GM23338 (cell line): Measurements from ENCODE around the gene MYOCOS. TPM values are rescaled to one million over a fixed set of nuclear protein-coding genes. Genes with fewer than 3 reads are reported as not detected.

Experiments
- ATAC-seq: fragments of 200-7000 bp; cut with Tn5 transposase; 3 replicates; pipeline ENCODE4 v1.9.1; 2020
- DNase-seq: peaks from one replicate; pipeline ENCODE4 v3.0.0-alpha.2; 2015; ENCODE audit warnings: low spot score
- H2AFZ ChIP-seq: fragments of 200-600 bp; sonication (generic); 2 replicates; pipeline ENCODE4 v1.8.0; 2016; ENCODE audit warnings: antibody characterized with exemption, mild to moderate bottlenecking, moderate library complexity
- H3F3A ChIP-seq: fragments of 200-600 bp; sonication (generic); replicated peaks from 2 replicates; pipeline ENCODE4 v1.8.0; 2017; ENCODE audit warnings: antibody characterized with exemption, mixed run types, low read depth
- H3K27ac ChIP-seq: fragments of 200-600 bp; sonication (generic); 2 replicates; pipeline ENCODE4 v1.6.1; 2016; ENCODE audit warnings: low read depth
- H3K27me3 ChIP-seq: fragments of 200-600 bp; sonication (generic); 2 replicates; pipeline ENCODE4 v1.8.0; 2016; ENCODE audit warnings: mild to moderate bottlenecking, mixed run types, moderate library complexity; ENCODE audit not compliant: insufficient read depth
- H3K36me3 ChIP-seq: fragments of 200-600 bp; sonication (generic); 2 replicates; pipeline ENCODE4 v1.8.0; 2016; ENCODE audit warnings: mild to moderate bottlenecking; ENCODE audit not compliant: insufficient read depth
- H3K4me1 ChIP-seq: fragments of 200-600 bp; sonication (generic); 2 replicates; pipeline ENCODE4 v1.8.0; 2016; ENCODE audit warnings: mild to moderate bottlenecking, moderate library complexity; ENCODE audit not compliant: insufficient read depth
- H3K4me2 ChIP-seq: fragments of 200-600 bp; sonication (generic); 2 replicates; pipeline ENCODE4 v1.7.1; 2017; ENCODE audit warnings: mixed run types
- H3K4me3 ChIP-seq: fragments of 200-600 bp; sonication (generic); 2 replicates; pipeline ENCODE4 v1.6.1; 2016; ENCODE audit warnings: mixed run types
- H3K79me2 ChIP-seq: fragments of 200-600 bp; sonication (generic); replicated peaks from 2 replicates; pipeline ENCODE4 v1.8.0; 2017; ENCODE audit warnings: mild to moderate bottlenecking; ENCODE audit not compliant: insufficient read depth
- H3K9me2 ChIP-seq: fragments of 200-600 bp; sonication (generic); 2 replicates; pipeline ENCODE4 v1.8.0; 2017; ENCODE audit not compliant: insufficient read depth
- H4K20me1 ChIP-seq: fragments of 200-600 bp; sonication (generic); replicated peaks from 2 replicates; pipeline ENCODE4 v1.8.0; 2017; ENCODE audit warnings: mild to moderate bottlenecking; ENCODE audit not compliant: insufficient read depth
- H3K27ac Mint-ChIP-seq: 2 replicates; pipeline ENCODE4 v1.8.0; 2020; ENCODE audit warnings: inconsistent platforms, mild to moderate bottlenecking, moderate library complexity, mixed read lengths
- H3K27me3 Mint-ChIP-seq: 3 replicates; pipeline ENCODE4 v1.8.0; 2022; ENCODE audit warnings: low read depth, mild to moderate bottlenecking, moderate library complexity, mixed read lengths, inconsistent platforms; ENCODE audit not compliant: insufficient read depth, poor library complexity
- H3K36me3 Mint-ChIP-seq: 3 replicates; pipeline ENCODE4 v1.8.0; 2021; ENCODE audit warnings: low read depth, mild to moderate bottlenecking, inconsistent platforms, moderate library complexity, mixed read lengths
- H3K4me1 Mint-ChIP-seq: 3 replicates; pipeline ENCODE4 v1.8.0; 2020; ENCODE audit warnings: mild to moderate bottlenecking, inconsistent platforms, mixed read lengths
- H3K4me3 Mint-ChIP-seq: 3 replicates; pipeline ENCODE4 v1.8.0; 2021; ENCODE audit warnings: moderate library complexity, mild to moderate bottlenecking, inconsistent platforms, mixed read lengths
- H3K9me3 Mint-ChIP-seq: 3 replicates; pipeline ENCODE4 v1.8.0; 2020; ENCODE audit warnings: moderate library complexity, mild to moderate bottlenecking, inconsistent platforms, mixed read lengths
- CREB1 ChIP-seq: fragments of 250-450 bp; sonication (Bioruptor Pico); IDR thresholded peaks from 2 replicates; pipeline ENCODE4 v1.5.0; 2020; ENCODE audit warnings: low read depth, mild to moderate bottlenecking, moderate library complexity
- ETS1 ChIP-seq: IDR thresholded peaks from 2 replicates; pipeline ENCODE4 v1.6.1; 2016; ENCODE audit warnings: antibody characterized with exemption
- EZH2 ChIP-seq: fragments of 200-600 bp; sonication (generic); IDR thresholded peaks from one replicate; pipeline ENCODE4 v1.8.0; 2017; ENCODE audit warnings: antibody characterized with exemption, mild to moderate bottlenecking, low read depth; ENCODE audit not compliant: unreplicated experiment
- EZH2phosphoT487 ChIP-seq: fragments of 200-600 bp; sonication (generic); IDR thresholded peaks from one replicate; pipeline ENCODE4 v1.8.1; 2018; ENCODE audit warnings: antibody characterized with exemption; ENCODE audit not compliant: unreplicated experiment
- JUNB ChIP-seq: IDR thresholded peaks from one replicate; pipeline ENCODE4 v1.6.1; 2016; ENCODE audit warnings: antibody characterized with exemption; ENCODE audit not compliant: unreplicated experiment
- NANOG ChIP-seq: IDR thresholded peaks from 2 replicates; pipeline ENCODE4 v1.6.1; 2016; ENCODE audit warnings: antibody characterized with exemption, borderline replicate concordance
- POLR2AphosphoS5 ChIP-seq: IDR thresholded peaks from 2 replicates; pipeline ENCODE4 v1.6.1; 2016; ENCODE audit warnings: antibody characterized with exemption, low read depth
- STAT1 ChIP-seq: IDR thresholded peaks from one replicate; pipeline ENCODE4 v1.6.1; 2016; ENCODE audit warnings: antibody characterized with exemption; ENCODE audit not compliant: unreplicated experiment
- ZNF114 ChIP-seq: fragments of 250-450 bp; sonication (Bioruptor Pico); IDR thresholded peaks from 2 replicates; pipeline ENCODE4 v1.5.0; 2020; ENCODE audit warnings: mild to moderate bottlenecking, moderate library complexity
- ZNF331 ChIP-seq: fragments of 250-450 bp; sonication (Bioruptor Pico); IDR thresholded peaks from 2 replicates; pipeline ENCODE4 v1.5.0; 2020; ENCODE audit warnings: low read depth, mild to moderate bottlenecking, moderate library complexity
- polyA plus RNA-seq: library from polyadenylated mRNA; unstranded; fragments of >200 nt; fragmentation: Nextera tagmentation; extraction: Ambion mirVana; gene quantifications from 2 replicates; pipeline ENCODE4 v1.2.1, GENCODE V29; 2016
- total RNA-seq: library from RNA; depleted of rRNA; stranded (reverse); fragments of >200 nt; shearing (Covaris generic); gene quantifications from 2 replicates; pipeline ENCODE4 v1.2.3, GENCODE V29; 2014
- TF ChIP-seq, protein P1 (sequence below): IDR thresholded peaks from one replicate; pipeline ENCODE4 v1.6.1; 2018; ENCODE audit warnings: antibody characterized with exemption; ENCODE audit not compliant: unreplicated experiment
- TF ChIP-seq, protein P2 (sequence below), 2 experiments: fragments of 200-600 bp in 1 of 2; sonication (generic) in 1 of 2; conservative IDR thresholded peaks; 2 replicates each; pipeline versions ENCODE4 v1.5.1 to v1.6.1; 2016 to 2017; ENCODE audit warnings: antibody characterized with exemption in 2 of 2, low read depth in 2 of 2, mild to moderate bottlenecking in 2 of 2, moderate library complexity in 1 of 2
- TF ChIP-seq, protein P3 (sequence below): fragments of 250-450 bp; sonication (Bioruptor Pico); IDR thresholded peaks from 2 replicates; pipeline ENCODE4 v1.5.0; 2020; ENCODE audit warnings: mild to moderate bottlenecking, moderate library complexity

The MYOCOS gene
- total and polyA plus RNA-seq, 2 experiments from 2014 or later = not detected

DNA sequence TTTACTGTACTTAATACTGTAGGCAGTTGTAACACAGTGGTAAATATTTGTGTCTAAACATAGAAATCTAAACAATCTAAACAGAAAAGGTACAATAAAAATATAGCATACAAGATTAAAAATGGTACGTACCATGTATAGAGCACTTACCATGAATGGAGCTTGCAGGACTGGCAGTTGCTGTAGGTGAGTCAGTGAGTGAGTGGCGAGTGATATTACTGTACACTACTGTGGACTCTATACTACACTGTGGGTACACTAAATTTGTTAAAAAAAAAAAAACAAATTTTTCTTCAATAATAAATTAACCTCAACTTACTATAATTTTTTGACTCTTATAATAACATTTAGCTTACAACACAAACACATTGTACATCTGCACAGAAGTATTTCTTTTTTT lies 39.5 kb upstream of the MYOCOS start:
- H3K79me2 ChIP-seq = no peaks in the 10 kb centered on the region
- H3K36me3 Mint-ChIP-seq = peaks cover 81% of the 10 kb centered on the region
- H3K27me3 ChIP-seq = no peaks in the 10 kb centered on the region
- TF ChIP-seq EZH2phosphoT487 (no peak), ETS1 (no peak), ZNF114 (no peak), ZNF331 (CRISPR knock-in tag) (no peak), NANOG (no peak), EZH2 (no peak), STAT1 (no peak), CREB1 (CRISPR knock-in tag) (no peak), POLR2AphosphoS5 (no peak), JUNB (no peak)
- TF ChIP-seq, protein P1, sequence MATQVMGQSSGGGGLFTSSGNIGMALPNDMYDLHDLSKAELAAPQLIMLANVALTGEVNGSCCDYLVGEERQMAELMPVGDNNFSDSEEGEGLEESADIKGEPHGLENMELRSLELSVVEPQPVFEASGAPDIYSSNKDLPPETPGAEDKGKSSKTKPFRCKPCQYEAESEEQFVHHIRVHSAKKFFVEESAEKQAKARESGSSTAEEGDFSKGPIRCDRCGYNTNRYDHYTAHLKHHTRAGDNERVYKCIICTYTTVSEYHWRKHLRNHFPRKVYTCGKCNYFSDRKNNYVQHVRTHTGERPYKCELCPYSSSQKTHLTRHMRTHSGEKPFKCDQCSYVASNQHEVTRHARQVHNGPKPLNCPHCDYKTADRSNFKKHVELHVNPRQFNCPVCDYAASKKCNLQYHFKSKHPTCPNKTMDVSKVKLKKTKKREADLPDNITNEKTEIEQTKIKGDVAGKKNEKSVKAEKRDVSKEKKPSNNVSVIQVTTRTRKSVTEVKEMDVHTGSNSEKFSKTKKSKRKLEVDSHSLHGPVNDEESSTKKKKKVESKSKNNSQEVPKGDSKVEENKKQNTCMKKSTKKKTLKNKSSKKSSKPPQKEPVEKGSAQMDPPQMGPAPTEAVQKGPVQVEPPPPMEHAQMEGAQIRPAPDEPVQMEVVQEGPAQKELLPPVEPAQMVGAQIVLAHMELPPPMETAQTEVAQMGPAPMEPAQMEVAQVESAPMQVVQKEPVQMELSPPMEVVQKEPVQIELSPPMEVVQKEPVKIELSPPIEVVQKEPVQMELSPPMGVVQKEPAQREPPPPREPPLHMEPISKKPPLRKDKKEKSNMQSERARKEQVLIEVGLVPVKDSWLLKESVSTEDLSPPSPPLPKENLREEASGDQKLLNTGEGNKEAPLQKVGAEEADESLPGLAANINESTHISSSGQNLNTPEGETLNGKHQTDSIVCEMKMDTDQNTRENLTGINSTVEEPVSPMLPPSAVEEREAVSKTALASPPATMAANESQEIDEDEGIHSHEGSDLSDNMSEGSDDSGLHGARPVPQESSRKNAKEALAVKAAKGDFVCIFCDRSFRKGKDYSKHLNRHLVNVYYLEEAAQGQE = no peak
- TF ChIP-seq, protein P2, sequence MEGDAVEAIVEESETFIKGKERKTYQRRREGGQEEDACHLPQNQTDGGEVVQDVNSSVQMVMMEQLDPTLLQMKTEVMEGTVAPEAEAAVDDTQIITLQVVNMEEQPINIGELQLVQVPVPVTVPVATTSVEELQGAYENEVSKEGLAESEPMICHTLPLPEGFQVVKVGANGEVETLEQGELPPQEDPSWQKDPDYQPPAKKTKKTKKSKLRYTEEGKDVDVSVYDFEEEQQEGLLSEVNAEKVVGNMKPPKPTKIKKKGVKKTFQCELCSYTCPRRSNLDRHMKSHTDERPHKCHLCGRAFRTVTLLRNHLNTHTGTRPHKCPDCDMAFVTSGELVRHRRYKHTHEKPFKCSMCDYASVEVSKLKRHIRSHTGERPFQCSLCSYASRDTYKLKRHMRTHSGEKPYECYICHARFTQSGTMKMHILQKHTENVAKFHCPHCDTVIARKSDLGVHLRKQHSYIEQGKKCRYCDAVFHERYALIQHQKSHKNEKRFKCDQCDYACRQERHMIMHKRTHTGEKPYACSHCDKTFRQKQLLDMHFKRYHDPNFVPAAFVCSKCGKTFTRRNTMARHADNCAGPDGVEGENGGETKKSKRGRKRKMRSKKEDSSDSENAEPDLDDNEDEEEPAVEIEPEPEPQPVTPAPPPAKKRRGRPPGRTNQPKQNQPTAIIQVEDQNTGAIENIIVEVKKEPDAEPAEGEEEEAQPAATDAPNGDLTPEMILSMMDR (conservative IDR thresholded peaks at IDR 0.05; ENCODE audit: low read depth in 2 of 2) = no peak
- TF ChIP-seq, protein P3, sequence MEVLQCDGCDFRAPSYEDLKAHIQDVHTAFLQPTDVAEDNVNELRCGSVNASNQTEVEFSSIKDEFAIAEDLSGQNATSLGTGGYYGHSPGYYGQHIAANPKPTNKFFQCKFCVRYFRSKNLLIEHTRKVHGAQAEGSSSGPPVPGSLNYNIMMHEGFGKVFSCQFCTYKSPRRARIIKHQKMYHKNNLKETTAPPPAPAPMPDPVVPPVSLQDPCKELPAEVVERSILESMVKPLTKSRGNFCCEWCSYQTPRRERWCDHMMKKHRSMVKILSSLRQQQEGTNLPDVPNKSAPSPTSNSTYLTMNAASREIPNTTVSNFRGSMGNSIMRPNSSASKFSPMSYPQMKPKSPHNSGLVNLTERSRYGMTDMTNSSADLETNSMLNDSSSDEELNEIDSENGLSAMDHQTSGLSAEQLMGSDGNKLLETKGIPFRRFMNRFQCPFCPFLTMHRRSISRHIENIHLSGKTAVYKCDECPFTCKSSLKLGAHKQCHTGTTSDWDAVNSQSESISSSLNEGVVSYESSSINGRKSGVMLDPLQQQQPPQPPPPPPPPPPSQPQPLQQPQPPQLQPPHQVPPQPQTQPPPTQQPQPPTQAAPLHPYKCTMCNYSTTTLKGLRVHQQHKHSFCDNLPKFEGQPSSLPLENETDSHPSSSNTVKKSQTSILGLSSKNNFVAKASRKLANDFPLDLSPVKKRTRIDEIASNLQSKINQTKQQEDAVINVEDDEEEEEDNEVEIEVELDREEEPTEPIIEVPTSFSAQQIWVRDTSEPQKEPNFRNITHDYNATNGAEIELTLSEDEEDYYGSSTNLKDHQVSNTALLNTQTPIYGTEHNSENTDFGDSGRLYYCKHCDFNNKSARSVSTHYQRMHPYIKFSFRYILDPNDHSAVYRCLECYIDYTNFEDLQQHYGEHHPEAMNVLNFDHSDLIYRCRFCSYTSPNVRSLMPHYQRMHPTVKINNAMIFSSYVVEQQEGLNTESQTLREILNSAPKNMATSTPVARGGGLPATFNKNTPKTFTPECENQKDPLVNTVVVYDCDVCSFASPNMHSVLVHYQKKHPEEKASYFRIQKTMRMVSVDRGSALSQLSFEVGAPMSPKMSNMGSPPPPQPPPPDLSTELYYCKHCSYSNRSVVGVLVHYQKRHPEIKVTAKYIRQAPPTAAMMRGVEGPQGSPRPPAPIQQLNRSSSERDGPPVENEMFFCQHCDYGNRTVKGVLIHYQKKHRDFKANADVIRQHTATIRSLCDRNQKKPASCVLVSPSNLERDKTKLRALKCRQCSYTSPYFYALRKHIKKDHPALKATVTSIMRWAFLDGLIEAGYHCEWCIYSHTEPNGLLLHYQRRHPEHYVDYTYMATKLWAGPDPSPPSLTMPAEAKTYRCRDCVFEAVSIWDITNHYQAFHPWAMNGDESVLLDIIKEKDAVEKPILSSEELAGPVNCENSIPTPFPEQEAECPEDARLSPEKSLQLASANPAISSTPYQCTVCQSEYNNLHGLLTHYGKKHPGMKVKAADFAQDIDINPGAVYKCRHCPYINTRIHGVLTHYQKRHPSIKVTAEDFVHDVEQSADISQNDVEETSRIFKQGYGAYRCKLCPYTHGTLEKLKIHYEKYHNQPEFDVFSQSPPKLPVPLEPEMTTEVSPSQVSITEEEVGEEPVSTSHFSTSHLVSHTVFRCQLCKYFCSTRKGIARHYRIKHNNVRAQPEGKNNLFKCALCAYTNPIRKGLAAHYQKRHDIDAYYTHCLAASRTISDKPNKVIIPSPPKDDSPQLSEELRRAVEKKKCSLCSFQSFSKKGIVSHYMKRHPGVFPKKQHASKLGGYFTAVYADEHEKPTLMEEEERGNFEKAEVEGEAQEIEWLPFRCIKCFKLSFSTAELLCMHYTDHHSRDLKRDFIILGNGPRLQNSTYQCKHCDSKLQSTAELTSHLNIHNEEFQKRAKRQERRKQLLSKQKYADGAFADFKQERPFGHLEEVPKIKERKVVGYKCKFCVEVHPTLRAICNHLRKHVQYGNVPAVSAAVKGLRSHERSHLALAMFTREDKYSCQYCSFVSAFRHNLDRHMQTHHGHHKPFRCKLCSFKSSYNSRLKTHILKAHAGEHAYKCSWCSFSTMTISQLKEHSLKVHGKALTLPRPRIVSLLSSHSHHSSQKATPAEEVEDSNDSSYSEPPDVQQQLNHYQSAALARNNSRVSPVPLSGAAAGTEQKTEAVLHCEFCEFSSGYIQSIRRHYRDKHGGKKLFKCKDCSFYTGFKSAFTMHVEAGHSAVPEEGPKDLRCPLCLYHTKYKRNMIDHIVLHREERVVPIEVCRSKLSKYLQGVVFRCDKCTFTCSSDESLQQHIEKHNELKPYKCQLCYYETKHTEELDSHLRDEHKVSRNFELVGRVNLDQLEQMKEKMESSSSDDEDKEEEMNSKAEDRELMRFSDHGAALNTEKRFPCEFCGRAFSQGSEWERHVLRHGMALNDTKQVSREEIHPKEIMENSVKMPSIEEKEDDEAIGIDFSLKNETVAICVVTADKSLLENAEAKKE (CRISPR knock-in tag) = no peak
- H3K4me3 Mint-ChIP-seq = no peak overlapping the region
- no peak overlapping the region for H3K4me2 ChIP-seq
- no peaks in the 10 kb centered on the region for H4K20me1 ChIP-seq
- no peak for DNase-seq
- peaks cover 6% of the 10 kb centered on the region for H3K27me3 Mint-ChIP-seq
- no peak overlapping the region for H3K27ac ChIP-seq
- no peaks in the 10 kb centered on the region for H3K4me1 Mint-ChIP-seq
- no peaks in the 10 kb centered on the region for H3K4me1 ChIP-seq
- no peaks in the 10 kb centered on the region for H3K9me2 ChIP-seq
- H3K9me3 Mint-ChIP-seq = no peaks in the 10 kb centered on the region
- ATAC-seq = no peak
- peaks cover 71% of the 10 kb centered on the region for H3K36me3 ChIP-seq
- no peak overlapping the region for H3K27ac Mint-ChIP-seq
- H3K4me3 ChIP-seq = no peak overlapping the region
- H2AFZ ChIP-seq = no peak overlapping the region
- no peaks in the 10 kb centered on the region for H3F3A ChIP-seq
